ENCODE measurements around the gene XRCC4.

XRCC4 gene

GRCh38 chr5:83071286-83072051 lies 5.9 kb upstream of the XRCC4 start:
- no peak for DNase-seq

- no peak for DNase-seq
Measured at GRCh38 chr5:83072966-83073365, 4.4 kb upstream of the XRCC4 start.

- DNase-seq, result peak in 1 of 2 experiments; percentile 14
Measured at GRCh38 chr5:83077662-83078261, 415 bp downstream of the XRCC4 start.

- no peak for DNase-seq
Measured at GRCh38 chr5:83082750-83083149, 5.4 kb downstream of the XRCC4 start.

GRCh38 chr5:83084336-83084735 lies 7.0 kb downstream of the XRCC4 start:
- no peak for DNase-seq

- DNase-seq, result no peak
Measured at GRCh38 chr5:83085106-83085505, 7.8 kb downstream of the XRCC4 start.

- DNase-seq, result no peak
Measured at GRCh38 chr5:83090169-83090568, 12.8 kb downstream of the XRCC4 start.

- no peak for DNase-seq
Measured at GRCh38 chr5:83092619-83093018, 15.3 kb downstream of the XRCC4 start.

GRCh38 chr5:83093692-83094091 lies 16.3 kb downstream of the XRCC4 start:
- no peak for DNase-seq

GRCh38 chr5:83095163-83095956 lies 18.0 kb downstream of the XRCC4 start:
- DNase-seq, result no peak

GRCh38 chr5:83095957-83096539 lies 18.7 kb downstream of the XRCC4 start:
- DNase-seq, result no peak

GRCh38 chr5:83096660-83097339 lies 19.5 kb downstream of the XRCC4 start:
- DNase-seq, result no peak

- DNase-seq, result no peak
Measured at GRCh38 chr5:83097689-83098231, 20.4 kb downstream of the XRCC4 start.

GRCh38 chr5:83099001-83099400 lies 21.7 kb downstream of the XRCC4 start:
- DNase-seq, result no peak

- no peak for DNase-seq
Measured at GRCh38 chr5:83099445-83099844, 22.1 kb downstream of the XRCC4 start.

GRCh38 chr5:83101514-83101913 lies 24.2 kb downstream of the XRCC4 start:
- DNase-seq, result no peak

- no peak for DNase-seq
Measured at GRCh38 chr5:83102364-83102980, 25.1 kb downstream of the XRCC4 start.

- no peak for DNase-seq
Measured at GRCh38 chr5:83104021-83104420, 26.7 kb downstream of the XRCC4 start.

GRCh38 chr5:83107692-83108420 lies 30.5 kb downstream of the XRCC4 start:
- DNase-seq, result no peak

GRCh38 chr5:83109380-83109779 lies 32.0 kb downstream of the XRCC4 start:
- no peak for DNase-seq

- DNase-seq, result no peak
Measured at GRCh38 chr5:83115816-83116215, 38.5 kb downstream of the XRCC4 start.

Data from AML-193 (cell line).